OCI-LY7 (cell line): ENCODE results near the gene ENKD1. TPM values are rescaled to one million over a fixed set of nuclear protein-coding genes. Genes with fewer than 3 reads are reported as not detected.

Source experiments
- BruUV-seq: library from RNA; stranded (reverse); fragments of 400-500 nt; replicated peaks from 2 replicates; lab custom pipeline; 2021; lab: Mats Ljungman, UMichigan
- CTCF ChIA-PET: fragments of 300-600 bp; sonication (Branson Sonifier 250); formaldehyde crosslinking; loops from one replicate; lab custom pipeline; 2022; ENCODE audit warnings: antibody characterized with exemption; ENCODE audit not compliant: unreplicated experiment; lab: Charles Lee
- POLR2A ChIA-PET: fragments of 300-600 bp; sonication (Branson Sonifier 250); formaldehyde crosslinking; loops from one replicate; lab custom pipeline; 2022; ENCODE audit warnings: antibody characterized with exemption; lab: Charles Lee
- DNase-seq: peaks from one replicate; pipeline ENCODE4 v3.0.0-alpha.2; 2015; ENCODE audit warnings: low spot score
- H2AFZ ChIP-seq: fragments of 200-600 bp; sonication (generic), shearing (Covaris generic); 2 replicates; pipeline ENCODE4 v1.6.1; 2014; ENCODE audit warnings: mild to moderate bottlenecking, antibody characterized with exemption, low read length, moderate library complexity
- H3K27ac ChIP-seq: fragments of 200-600 bp; sonication (generic); 2 replicates; pipeline ENCODE4 v1.5.1; 2014; ENCODE audit warnings: mixed run types, low read depth, mild to moderate bottlenecking, moderate library complexity, low read length, inconsistent platforms; ENCODE audit not compliant: poor library complexity, severe bottlenecking
- H3K36me3 ChIP-seq: fragments of 200-600 bp; sonication (generic); 2 replicates; pipeline ENCODE4 v1.6.1; 2014; ENCODE audit warnings: mild to moderate bottlenecking, antibody characterized with exemption, low read length, moderate library complexity, mixed read lengths; ENCODE audit not compliant: insufficient read depth
- H3K4me1 ChIP-seq: fragments of 200-600 bp; sonication (generic); 2 replicates; pipeline ENCODE4 v1.5.1; 2014; ENCODE audit warnings: mild to moderate bottlenecking, low read length; ENCODE audit not compliant: insufficient read depth, poor library complexity, severe bottlenecking
- H3K4me2 ChIP-seq: fragments of 200-600 bp; sonication (generic); 2 replicates; pipeline ENCODE4 v1.6.1; 2014; ENCODE audit warnings: mild to moderate bottlenecking, low read length
- H3K4me3 ChIP-seq: fragments of 200-600 bp; sonication (generic); 2 replicates; pipeline ENCODE4 v1.5.1; 2014; ENCODE audit warnings: mild to moderate bottlenecking, low read depth, low read length; ENCODE audit not compliant: poor library complexity, severe bottlenecking
- H3K79me2 ChIP-seq: fragments of 200-600 bp; sonication (generic); 2 replicates; pipeline ENCODE4 v1.6.1; 2016; ENCODE audit warnings: low read depth, mild to moderate bottlenecking, low read length, moderate library complexity, mixed read lengths; ENCODE audit not compliant: insufficient read depth
- H3K9me2 ChIP-seq: fragments of 200-600 bp; sonication (generic); 2 replicates; pipeline ENCODE4 v1.6.1; 2016; ENCODE audit warnings: mild to moderate bottlenecking, low read length, mixed read lengths; ENCODE audit not compliant: insufficient read depth
- H3K9me3 ChIP-seq: fragments of 200-600 bp; sonication (generic); 2 replicates; pipeline ENCODE4 v1.6.1; 2014; ENCODE audit warnings: mild to moderate bottlenecking, mixed run types, low read length, mixed read lengths
- H4K20me1 ChIP-seq: fragments of 200-600 bp; sonication (generic); 2 replicates; pipeline ENCODE4 v1.6.1; 2014; ENCODE audit warnings: mild to moderate bottlenecking, antibody characterized with exemption, low read length, moderate library complexity, mixed read lengths; ENCODE audit not compliant: insufficient read depth
- EZH2phosphoT487 ChIP-seq: fragments of 200-600 bp; sonication (generic); IDR thresholded peaks from 2 replicates; pipeline ENCODE4 v1.6.1; 2018; ENCODE audit warnings: low read depth, borderline replicate concordance, mild to moderate bottlenecking, mixed run types, antibody characterized with exemption, low read length, moderate library complexity, mixed read lengths
- intact Hi-C: fragments of 100-400 bp; cut with micrococcal nuclease; formaldehyde crosslinking; loops from one replicate; pipeline ENCODE4 v1.10.0; 2022; ENCODE audit not compliant: unreplicated experiment
- total RNA-seq, 2 experiments: library from RNA; depleted of rRNA in 1 of 2; stranded (reverse); fragments of >200 nt in 1 of 2; shearing (Covaris generic) in 1 of 2; gene quantifications; 2 replicates each; pipeline ENCODE4 v1.2.3, GENCODE V29; 2014 to 2022
- TF ChIP-seq, protein P1 (sequence below): fragments of 200-600 bp; sonication (generic); conservative IDR thresholded peaks from 2 replicates; pipeline ENCODE4 v1.5.1; 2014; ENCODE audit warnings: mild to moderate bottlenecking, antibody characterized with exemption, low read length, moderate library complexity, mixed read lengths

ENKD1 gene
- total RNA-seq, 2 experiments from 2014 or later = 8.1 to 15.7 TPM

DNA sequence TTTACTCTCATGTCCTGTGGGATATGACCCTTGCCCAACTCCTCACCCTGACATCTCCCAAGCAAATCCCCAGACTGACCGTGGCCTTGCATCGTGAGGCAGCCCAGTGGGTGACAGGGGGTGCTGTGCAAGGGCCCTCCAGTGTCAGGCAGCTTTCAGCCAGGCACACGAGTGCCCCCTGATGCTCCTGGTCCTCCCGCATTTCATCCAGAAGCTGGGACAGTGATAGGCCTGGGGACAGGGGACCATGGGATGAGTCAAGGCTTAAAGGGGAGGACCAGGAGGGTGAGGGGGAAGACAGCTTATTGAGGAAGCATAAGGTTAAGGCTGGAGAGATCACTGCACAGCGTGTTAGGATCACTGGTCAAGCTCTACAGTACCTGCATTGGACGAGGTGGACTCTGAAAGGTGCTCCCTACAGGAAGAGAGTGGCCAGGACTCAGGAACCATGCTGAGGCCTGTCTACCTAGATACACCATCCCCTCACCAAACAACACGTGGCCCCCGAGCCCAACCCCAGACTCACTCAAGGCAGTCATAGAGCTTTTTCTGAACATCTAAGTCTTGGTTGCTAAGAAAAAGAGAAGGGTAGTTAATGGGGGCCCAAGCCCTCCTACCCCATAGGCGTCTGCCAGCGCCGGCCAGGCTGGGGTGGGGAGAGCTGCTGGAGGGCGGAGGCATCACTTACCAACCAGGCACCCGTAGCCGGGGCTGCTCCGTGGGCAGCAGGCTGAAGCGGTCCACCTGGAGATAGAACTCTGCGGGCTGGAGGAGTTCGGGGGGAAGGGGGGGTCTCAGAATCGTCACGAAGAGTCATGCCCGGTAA is 7.5 kb downstream of the ENKD1 start:
- DNase-seq = no peak
- Histone ChIP-seq H3K4me1 (peaks cover 14% of the 10 kb centered on the region), H3K4me2 (peak overlapping the region; percentile 89), H3K9me3 (no peaks in the 10 kb centered on the region), H2AFZ (no peak overlapping the region), H3K4me3 (peak overlapping the region; percentile 83), H3K79me2 (peaks cover 13% of the 10 kb centered on the region; the same call in 1 of the 2 replicates), H3K36me3 (peaks cover 57% of the 10 kb centered on the region), H3K9me2 (no peaks in the 10 kb centered on the region), H4K20me1 (0 out of 2 replicates have a peak, but pooled peaks cover 7% of the 10 kb centered on the region), H3K27ac (peak overlapping the region; percentile 81)
- BruUV-seq = no TSS peak
- ChIA-PET POLR2A (interaction anchor here (0.6 to 2.6 kb wide), 6 partner anchors 14 to 170 kb away, joined by 3 to 22 read pairs (median 5); partner anchors contain the start of gene CARMIL2), CTCF (interaction anchor here (1.2 kb wide), 1 partner anchor 15 kb away, joined by 4 read pairs; no protein-coding TSS in a partner anchor)
- intact Hi-C loops = no loop called here
- TF ChIP-seq EZH2phosphoT487 = no peak
- TF ChIP-seq, protein P1, sequence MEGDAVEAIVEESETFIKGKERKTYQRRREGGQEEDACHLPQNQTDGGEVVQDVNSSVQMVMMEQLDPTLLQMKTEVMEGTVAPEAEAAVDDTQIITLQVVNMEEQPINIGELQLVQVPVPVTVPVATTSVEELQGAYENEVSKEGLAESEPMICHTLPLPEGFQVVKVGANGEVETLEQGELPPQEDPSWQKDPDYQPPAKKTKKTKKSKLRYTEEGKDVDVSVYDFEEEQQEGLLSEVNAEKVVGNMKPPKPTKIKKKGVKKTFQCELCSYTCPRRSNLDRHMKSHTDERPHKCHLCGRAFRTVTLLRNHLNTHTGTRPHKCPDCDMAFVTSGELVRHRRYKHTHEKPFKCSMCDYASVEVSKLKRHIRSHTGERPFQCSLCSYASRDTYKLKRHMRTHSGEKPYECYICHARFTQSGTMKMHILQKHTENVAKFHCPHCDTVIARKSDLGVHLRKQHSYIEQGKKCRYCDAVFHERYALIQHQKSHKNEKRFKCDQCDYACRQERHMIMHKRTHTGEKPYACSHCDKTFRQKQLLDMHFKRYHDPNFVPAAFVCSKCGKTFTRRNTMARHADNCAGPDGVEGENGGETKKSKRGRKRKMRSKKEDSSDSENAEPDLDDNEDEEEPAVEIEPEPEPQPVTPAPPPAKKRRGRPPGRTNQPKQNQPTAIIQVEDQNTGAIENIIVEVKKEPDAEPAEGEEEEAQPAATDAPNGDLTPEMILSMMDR = no peak

- peaks cover 65% of the 10 kb centered on the region for H3K36me3 ChIP-seq
- H3K4me2 ChIP-seq = no peak overlapping the region; the same call in 1 of the 2 replicates
- TF ChIP-seq, protein P1 = no peak
- no peak for TF ChIP-seq EZH2phosphoT487
- H4K20me1 ChIP-seq = 0 out of 2 replicates have a peak, but pooled peaks cover 7% of the 10 kb centered on the region
- POLR2A ChIA-PET = interaction anchor here (0.6 to 2.6 kb wide), 5 partner anchors 13 to 169 kb away, joined by 3 to 22 read pairs (median 5); partner anchors contain the start of gene CARMIL2
- no peak overlapping the region for H3K27ac ChIP-seq
- peaks cover 14% of the 10 kb centered on the region for H3K4me1 ChIP-seq
- no peaks in the 10 kb centered on the region for H3K9me3 ChIP-seq
- no TSS peak for BruUV-seq
- H3K9me2 ChIP-seq = no peaks in the 10 kb centered on the region
- intact Hi-C loops = no loop called here
- no peak overlapping the region for H3K4me3 ChIP-seq
- peaks cover 13% of the 10 kb centered on the region; the same call in 1 of the 2 replicates for H3K79me2 ChIP-seq
- no peak overlapping the region for H2AFZ ChIP-seq
- CTCF ChIA-PET = interaction anchor here (1.2 kb wide), 1 partner anchor 14 kb away, joined by 4 read pairs; no protein-coding TSS in a partner anchor
- no peak for DNase-seq
These were observed 8.6 kb downstream of the ENKD1 start for GRCh38 chr16:67657751-67658518.
